Chondrocyte (in vitro differentiated cells): Measurements from ENCODE around the gene F2. TPM values are rescaled to one million over a fixed set of nuclear protein-coding genes. Genes with fewer than 3 reads are reported as not detected.
"Not testable (repeated sequence)": the region's sequence is repeated elsewhere in the genome, so short reads cannot be mapped to it uniquely, and the experiment has no call there.

ENCODE experiments used
- DNase-seq: peaks from one replicate; pipeline ENCODE4 v3.0.0; 2021; ENCODE audit warnings: mixed read lengths, low spot score
- H3K27ac Mint-ChIP-seq: one replicate; pipeline ENCODE4 v1.8.0; 2021; ENCODE audit warnings: mild to moderate bottlenecking, moderate library complexity, mixed read lengths; ENCODE audit not compliant: unreplicated experiment
- H3K27me3 Mint-ChIP-seq: 2 replicates; pipeline ENCODE4 v1.8.0; 2021; ENCODE audit warnings: low read depth, mixed read lengths
- H3K36me3 Mint-ChIP-seq: 2 replicates; pipeline ENCODE4 v1.8.0; 2021; ENCODE audit warnings: low read depth, mixed read lengths
- H3K4me1 Mint-ChIP-seq: 2 replicates; pipeline ENCODE4 v1.8.0; 2021; ENCODE audit warnings: low read depth, mild to moderate bottlenecking, mixed read lengths
- H3K4me3 Mint-ChIP-seq: one replicate; pipeline ENCODE4 v1.8.0; 2021; ENCODE audit warnings: mild to moderate bottlenecking, moderate library complexity, mixed read lengths; ENCODE audit not compliant: unreplicated experiment
- H3K9me3 Mint-ChIP-seq: 2 replicates; pipeline ENCODE4 v1.8.0; 2021; ENCODE audit warnings: low read depth, mixed read lengths
- total RNA-seq: library from RNA; stranded (reverse); gene quantifications from 3 replicates; pipeline ENCODE4 v1.2.1, GENCODE V29; 2021
- TF ChIP-seq, protein P1 (sequence below): fragments of 200-600 bp; sonication (generic); IDR thresholded peaks from 2 replicates; pipeline ENCODE4 v1.5.0; 2021; ENCODE audit warnings: antibody characterized with exemption, mild to moderate bottlenecking, moderate library complexity

The F2 gene
- total RNA-seq, 1 donor from 2014 or later, result 0.25 TPM

DNA sequence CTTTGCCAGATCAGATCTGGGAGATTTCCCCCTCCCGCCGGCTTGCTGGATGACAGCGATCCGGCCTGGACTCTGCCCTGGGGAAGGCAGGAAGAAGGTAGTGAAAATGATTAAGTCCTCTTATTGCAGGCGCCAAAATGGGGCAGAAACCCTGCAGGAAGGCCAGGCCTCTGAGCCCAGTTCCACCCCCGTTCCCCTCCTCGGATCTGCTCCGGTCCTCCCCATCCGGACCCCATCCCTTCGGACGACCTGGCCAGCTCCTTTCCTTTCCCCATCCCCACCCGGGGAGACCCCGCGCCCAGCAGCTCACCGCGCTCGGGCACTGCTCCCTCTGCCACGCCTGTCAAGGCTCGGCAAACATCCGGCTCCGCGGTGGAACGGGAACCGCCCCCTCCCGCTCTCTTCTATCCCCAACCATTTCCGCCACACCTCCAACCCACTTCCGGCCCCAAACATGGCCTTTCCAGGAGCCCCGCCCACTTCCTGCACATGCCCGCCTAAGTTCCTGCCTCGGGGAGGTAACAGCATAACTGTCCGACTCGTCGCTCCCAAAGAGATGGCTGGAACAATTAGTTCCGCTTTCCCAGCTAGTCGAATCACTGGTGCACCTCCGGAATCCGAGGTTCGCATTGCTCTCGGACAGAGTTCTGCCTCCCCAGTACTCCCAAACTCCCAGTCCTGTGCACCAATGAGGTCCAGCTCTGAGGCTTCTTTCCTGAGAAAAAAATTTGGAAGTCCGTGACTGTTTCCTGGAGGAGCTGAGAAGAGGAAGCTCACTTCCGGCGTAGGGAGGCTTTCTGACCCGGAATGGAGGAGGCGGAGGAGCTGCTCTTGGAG is 18.6 kb upstream of the F2 start, which contains the start of the genes ARHGAP1 and ZNF408:
TSS of gene ARHGAP1 (minus strand) at position 379 of the 837 bp plus-strand sequence. CDS start 4,512 bp downstream, outside the sequence.
TSS of gene ZNF408 (plus strand) at position 791 of the 837 bp plus-strand sequence. CDS start at position 808, 17 bp downstream.
- Mint-ChIP-seq H3K27ac (peak within 1 kb of the TSS; percentile 100), H3K27me3 (no peaks in the 10 kb centered on the region), H3K9me3 (no peaks in the 10 kb centered on the region), H3K4me3 (peak within 1 kb of the TSS; percentile 99), H3K36me3 (peaks cover 27% of the 10 kb centered on the region), H3K4me1 (peaks cover 72% of the 10 kb centered on the region)
- TF ChIP-seq, protein P1, sequence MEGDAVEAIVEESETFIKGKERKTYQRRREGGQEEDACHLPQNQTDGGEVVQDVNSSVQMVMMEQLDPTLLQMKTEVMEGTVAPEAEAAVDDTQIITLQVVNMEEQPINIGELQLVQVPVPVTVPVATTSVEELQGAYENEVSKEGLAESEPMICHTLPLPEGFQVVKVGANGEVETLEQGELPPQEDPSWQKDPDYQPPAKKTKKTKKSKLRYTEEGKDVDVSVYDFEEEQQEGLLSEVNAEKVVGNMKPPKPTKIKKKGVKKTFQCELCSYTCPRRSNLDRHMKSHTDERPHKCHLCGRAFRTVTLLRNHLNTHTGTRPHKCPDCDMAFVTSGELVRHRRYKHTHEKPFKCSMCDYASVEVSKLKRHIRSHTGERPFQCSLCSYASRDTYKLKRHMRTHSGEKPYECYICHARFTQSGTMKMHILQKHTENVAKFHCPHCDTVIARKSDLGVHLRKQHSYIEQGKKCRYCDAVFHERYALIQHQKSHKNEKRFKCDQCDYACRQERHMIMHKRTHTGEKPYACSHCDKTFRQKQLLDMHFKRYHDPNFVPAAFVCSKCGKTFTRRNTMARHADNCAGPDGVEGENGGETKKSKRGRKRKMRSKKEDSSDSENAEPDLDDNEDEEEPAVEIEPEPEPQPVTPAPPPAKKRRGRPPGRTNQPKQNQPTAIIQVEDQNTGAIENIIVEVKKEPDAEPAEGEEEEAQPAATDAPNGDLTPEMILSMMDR, result no peak
- peak; percentile 99 for DNase-seq

DNA sequence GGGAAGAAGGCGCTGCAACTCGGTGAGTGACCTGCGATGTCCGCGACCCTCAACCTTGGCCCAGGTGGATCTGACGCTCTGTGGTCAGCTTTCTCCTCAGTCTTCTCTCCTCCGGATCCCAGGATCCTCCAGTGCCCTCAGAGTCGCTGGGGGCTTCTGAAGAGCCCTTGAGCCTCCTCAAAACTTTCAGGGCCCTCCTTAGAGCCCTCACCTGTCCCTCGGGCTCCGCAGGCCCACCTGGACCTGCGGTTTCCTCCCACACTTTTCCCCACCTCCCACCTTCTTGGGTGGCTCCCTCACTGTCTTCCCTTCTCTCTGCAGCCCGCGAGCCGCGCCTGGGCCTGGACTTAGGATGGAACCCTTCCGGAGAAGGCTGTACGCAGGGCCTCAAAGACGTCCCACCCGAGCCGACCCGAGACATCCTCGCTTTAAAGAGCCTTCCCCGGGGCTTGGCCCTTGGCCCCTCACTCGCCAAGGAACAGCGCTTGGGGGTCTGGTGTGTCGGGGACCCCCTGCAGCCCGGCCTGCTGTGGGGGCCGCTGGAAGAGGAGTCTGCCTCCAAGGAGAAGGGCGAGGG is 17.8 kb upstream of the F2 start:
- DNase-seq, result no peak
- TF ChIP-seq, protein P1, result no peak
- peaks cover 65% of the 10 kb centered on the region for H3K4me1 Mint-ChIP-seq
- peak overlapping the region; percentile 99 for H3K4me3 Mint-ChIP-seq
- no peaks in the 10 kb centered on the region for H3K27me3 Mint-ChIP-seq
- no peaks in the 10 kb centered on the region for H3K9me3 Mint-ChIP-seq
- peaks cover 22% of the 10 kb centered on the region for H3K36me3 Mint-ChIP-seq
- H3K27ac Mint-ChIP-seq, result peak overlapping the region; percentile 100

DNA sequence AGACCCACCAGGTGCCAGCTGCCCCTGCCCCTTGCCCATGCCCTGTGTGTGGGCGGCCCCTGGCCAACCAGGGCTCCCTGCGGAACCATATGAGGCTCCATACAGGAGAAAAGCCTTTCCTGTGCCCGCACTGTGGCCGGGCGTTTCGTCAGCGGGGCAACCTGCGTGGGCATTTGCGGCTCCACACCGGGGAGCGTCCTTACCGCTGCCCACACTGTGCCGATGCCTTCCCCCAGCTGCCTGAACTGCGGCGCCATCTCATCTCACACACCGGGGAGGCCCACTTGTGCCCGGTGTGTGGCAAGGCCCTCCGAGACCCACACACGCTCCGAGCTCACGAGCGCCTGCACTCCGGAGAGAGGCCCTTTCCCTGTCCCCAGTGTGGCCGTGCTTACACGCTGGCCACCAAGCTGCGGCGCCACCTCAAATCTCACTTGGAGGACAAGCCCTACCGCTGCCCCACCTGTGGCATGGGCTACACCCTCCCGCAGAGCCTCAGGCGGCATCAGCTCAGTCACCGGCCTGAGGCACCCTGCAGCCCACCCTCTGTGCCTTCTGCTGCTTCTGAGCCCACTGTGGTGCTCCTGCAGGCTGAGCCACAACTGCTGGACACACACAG is 13.8 kb upstream of the F2 start:
- Mint-ChIP-seq H3K4me1 (peaks cover 36% of the 10 kb centered on the region), H3K9me3 (no peaks in the 10 kb centered on the region), H3K27ac (no peak overlapping the region), H3K36me3 (peaks cover 29% of the 10 kb centered on the region), H3K27me3 (no peaks in the 10 kb centered on the region), H3K4me3 (no peak overlapping the region)
- TF ChIP-seq, protein P1, result no peak
- DNase-seq, result no peak

DNA sequence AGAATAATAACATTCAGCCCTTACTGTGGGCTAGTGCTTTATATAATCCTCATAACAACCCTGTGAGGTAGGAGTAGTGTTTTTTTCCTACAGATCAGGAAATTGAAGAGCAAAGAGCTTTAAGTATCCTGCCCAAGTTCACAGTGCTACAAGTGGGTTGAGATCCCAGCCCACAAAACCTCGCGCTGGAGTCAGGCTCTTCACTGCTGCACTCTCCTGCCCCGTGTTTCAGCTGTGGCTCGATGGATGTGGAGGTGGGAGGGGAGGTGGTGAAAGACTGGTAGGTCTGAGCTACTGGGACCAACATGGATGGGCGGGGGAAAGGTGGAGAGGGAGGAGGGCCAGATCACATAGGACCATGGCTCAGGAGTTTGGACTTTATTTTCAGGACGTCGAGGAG is 12.1 kb upstream of the F2 start:
- Mint-ChIP-seq H3K36me3 (peaks cover 23% of the 10 kb centered on the region), H3K4me3 (no peak overlapping the region), H3K9me3 (no peaks in the 10 kb centered on the region), H3K4me1 (peaks cover 38% of the 10 kb centered on the region), H3K27me3 (no peaks in the 10 kb centered on the region), H3K27ac (no peak overlapping the region)
- TF ChIP-seq, protein P1, result no peak
- DNase-seq, result no peak

DNA sequence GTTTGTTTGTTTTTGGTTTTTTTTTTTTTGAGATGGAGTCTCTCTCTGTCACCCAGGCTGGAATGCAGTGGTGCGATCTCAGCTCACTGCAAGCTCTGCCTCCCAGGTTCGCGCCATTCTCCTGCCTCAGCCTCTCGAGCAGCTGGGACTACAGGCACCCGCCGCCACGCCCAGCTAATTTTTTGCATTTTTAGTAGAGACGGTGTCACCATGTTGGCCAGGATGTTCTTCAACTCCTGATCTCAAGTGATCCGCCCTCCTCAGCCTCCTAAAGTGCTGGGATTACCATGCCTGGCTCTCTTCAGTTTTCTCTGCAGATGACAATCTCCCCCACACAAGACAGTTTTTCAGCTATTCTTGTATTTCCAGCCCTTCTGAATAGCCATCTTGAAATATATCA is 9.7 kb upstream of the F2 start:
- Mint-ChIP-seq H3K36me3 (peaks cover 11% of the 10 kb centered on the region), H3K4me1 (peaks cover 35% of the 10 kb centered on the region), H3K27ac (peak overlapping the region; percentile 100)
- H3K27me3 Mint-ChIP-seq, H3K9me3 Mint-ChIP-seq, H3K4me3 Mint-ChIP-seq, DNase-seq: not testable (repeated sequence)
